Loucy (cell line): Measurements from ENCODE around the gene SHLD1.

ENCODE experiments used
- H2AFZ ChIP-seq: fragments of 200-600 bp; sonication (generic); 2 replicates; pipeline ENCODE4 v1.6.0; 2016; ENCODE audit warnings: antibody characterized with exemption, mild to moderate bottlenecking, low read length, moderate library complexity
- H3F3A ChIP-seq: fragments of 200-600 bp; 2 replicates; pipeline ENCODE4 v1.6.0; 2016; ENCODE audit warnings: antibody characterized with exemption, low read depth, mild to moderate bottlenecking
- H3K27me3 ChIP-seq: fragments of 200-600 bp; sonication (generic); 2 replicates; pipeline ENCODE4 v1.6.1; 2014; ENCODE audit warnings: low read length, mild to moderate bottlenecking; ENCODE audit not compliant: insufficient read depth, poor library complexity, severe bottlenecking
- H3K36me3 ChIP-seq: fragments of 200-600 bp; sonication (generic); 2 replicates; pipeline ENCODE4 v1.6.1; 2016; ENCODE audit warnings: low read length; ENCODE audit not compliant: insufficient read depth
- H3K4me1 ChIP-seq: fragments of 200-600 bp; sonication (generic); 2 replicates; pipeline ENCODE4 v1.5.1; 2014; ENCODE audit warnings: low read length, mild to moderate bottlenecking; ENCODE audit not compliant: insufficient read depth, poor library complexity, severe bottlenecking
- H3K4me2 ChIP-seq: fragments of 200-600 bp; sonication (generic); 2 replicates; pipeline ENCODE4 v1.6.0; 2014; ENCODE audit warnings: antibody characterized with exemption, low read length, low read depth, mild to moderate bottlenecking; ENCODE audit not compliant: poor library complexity, severe bottlenecking
- H3K4me3 ChIP-seq: fragments of 200-600 bp; sonication (generic); 2 replicates; pipeline ENCODE4 v1.5.1; 2014; ENCODE audit warnings: low read length, mild to moderate bottlenecking, mixed read lengths; ENCODE audit not compliant: poor library complexity, severe bottlenecking
- H3K79me2 ChIP-seq: fragments of 200-600 bp; sonication (generic); 2 replicates; pipeline ENCODE4 v1.6.1; 2014; ENCODE audit warnings: low read length; ENCODE audit not compliant: insufficient read depth
- H3K9ac ChIP-seq: fragments of 200-600 bp; sonication (generic); 2 replicates; pipeline ENCODE4 v1.6.0; 2014; ENCODE audit warnings: mild to moderate bottlenecking, low read depth, low read length, moderate library complexity; ENCODE audit not compliant: poor library complexity, severe bottlenecking
- H3K9me2 ChIP-seq: fragments of 200-600 bp; sonication (generic); replicated peaks from 2 replicates; pipeline ENCODE4 v1.6.1; 2016; ENCODE audit warnings: low read depth, low read length, mixed read lengths
- H3K9me3 ChIP-seq: fragments of 200-600 bp; sonication (generic); 2 replicates; pipeline ENCODE4 v1.6.1; 2014; ENCODE audit warnings: mild to moderate bottlenecking, antibody characterized with exemption, low read length, low read depth; ENCODE audit not compliant: insufficient read depth
- H4K20me1 ChIP-seq: fragments of 200-600 bp; sonication (generic); 2 replicates; pipeline ENCODE4 v1.6.0; 2014; ENCODE audit warnings: antibody characterized with exemption, low read length, mild to moderate bottlenecking; ENCODE audit not compliant: insufficient read depth, poor library complexity, severe bottlenecking
- EZH2phosphoT487 ChIP-seq: fragments of 200-600 bp; IDR thresholded peaks from 2 replicates; pipeline ENCODE4 v1.6.1; 2018; ENCODE audit warnings: antibody characterized with exemption, mild to moderate bottlenecking, moderate library complexity, borderline replicate concordance
- TF ChIP-seq, protein P1 (sequence below): fragments of 200-600 bp; sonication (generic); conservative IDR thresholded peaks from 2 replicates; pipeline ENCODE4 v1.5.1; 2014; ENCODE audit warnings: mild to moderate bottlenecking, antibody characterized with exemption, low read length

The SHLD1 gene

DNA sequence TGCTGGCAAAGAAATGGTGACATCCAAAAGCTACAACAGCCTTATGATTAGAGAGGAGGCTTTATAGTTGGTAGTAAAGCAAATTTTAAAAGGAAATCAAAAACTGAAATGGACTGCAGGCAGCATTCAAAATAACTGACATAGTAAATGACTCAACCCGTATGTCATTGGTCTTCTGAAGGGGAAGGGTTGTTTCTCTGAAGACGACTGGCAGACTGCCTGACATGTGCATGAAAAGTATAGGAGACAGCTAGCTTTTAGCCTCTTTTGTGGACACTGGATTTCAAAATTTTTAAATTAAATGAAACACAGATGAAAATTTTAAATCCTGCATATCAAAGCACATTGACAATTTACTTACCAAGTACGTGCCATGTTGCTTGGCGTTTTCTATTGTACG is 109.4 kb downstream of the SHLD1 start:
- H3K4me2 ChIP-seq, result no peak overlapping the region
- H3K36me3 ChIP-seq, result no peaks in the 10 kb centered on the region
- no peaks in the 10 kb centered on the region for H3F3A ChIP-seq
- no peak overlapping the region for H3K9ac ChIP-seq
- H3K79me2 ChIP-seq, result no peaks in the 10 kb centered on the region
- H3K4me3 ChIP-seq, result no peak overlapping the region
- no peaks in the 10 kb centered on the region for H3K9me2 ChIP-seq
- no peak overlapping the region for H2AFZ ChIP-seq
- no peaks in the 10 kb centered on the region for H3K9me3 ChIP-seq
- H3K27me3 ChIP-seq, result no peaks in the 10 kb centered on the region
- no peak for TF ChIP-seq EZH2phosphoT487
- TF ChIP-seq, protein P1, sequence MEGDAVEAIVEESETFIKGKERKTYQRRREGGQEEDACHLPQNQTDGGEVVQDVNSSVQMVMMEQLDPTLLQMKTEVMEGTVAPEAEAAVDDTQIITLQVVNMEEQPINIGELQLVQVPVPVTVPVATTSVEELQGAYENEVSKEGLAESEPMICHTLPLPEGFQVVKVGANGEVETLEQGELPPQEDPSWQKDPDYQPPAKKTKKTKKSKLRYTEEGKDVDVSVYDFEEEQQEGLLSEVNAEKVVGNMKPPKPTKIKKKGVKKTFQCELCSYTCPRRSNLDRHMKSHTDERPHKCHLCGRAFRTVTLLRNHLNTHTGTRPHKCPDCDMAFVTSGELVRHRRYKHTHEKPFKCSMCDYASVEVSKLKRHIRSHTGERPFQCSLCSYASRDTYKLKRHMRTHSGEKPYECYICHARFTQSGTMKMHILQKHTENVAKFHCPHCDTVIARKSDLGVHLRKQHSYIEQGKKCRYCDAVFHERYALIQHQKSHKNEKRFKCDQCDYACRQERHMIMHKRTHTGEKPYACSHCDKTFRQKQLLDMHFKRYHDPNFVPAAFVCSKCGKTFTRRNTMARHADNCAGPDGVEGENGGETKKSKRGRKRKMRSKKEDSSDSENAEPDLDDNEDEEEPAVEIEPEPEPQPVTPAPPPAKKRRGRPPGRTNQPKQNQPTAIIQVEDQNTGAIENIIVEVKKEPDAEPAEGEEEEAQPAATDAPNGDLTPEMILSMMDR, result no peak
- no peaks in the 10 kb centered on the region for H4K20me1 ChIP-seq
- H3K4me1 ChIP-seq, result peaks cover 21% of the 10 kb centered on the region

DNA sequence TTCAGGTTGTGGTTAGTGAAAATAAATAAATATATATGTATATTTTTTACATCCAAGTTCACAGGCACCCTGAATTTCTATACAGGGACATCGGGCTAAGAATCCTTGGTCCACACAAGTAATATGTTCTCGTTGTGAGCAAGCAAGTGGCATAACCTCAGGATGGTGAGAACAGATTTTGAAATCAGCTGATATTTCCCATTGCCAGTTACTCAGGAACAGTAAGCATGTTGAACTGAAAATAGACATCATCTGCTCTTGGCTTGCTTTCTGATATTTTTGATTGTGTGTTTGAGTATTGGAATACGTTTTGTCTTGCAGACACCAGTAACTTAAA is 112.5 kb downstream of the SHLD1 start:
- no peak overlapping the region for H2AFZ ChIP-seq
- no peaks in the 10 kb centered on the region for H3K9me3 ChIP-seq
- peak overlapping the region; percentile 71 for H3K4me2 ChIP-seq
- no peak overlapping the region for H3K4me3 ChIP-seq
- H3K9me2 ChIP-seq, result no peaks in the 10 kb centered on the region
- TF ChIP-seq EZH2phosphoT487, result no peak
- TF ChIP-seq, protein P1, result no peak
- H3K79me2 ChIP-seq, result no peaks in the 10 kb centered on the region
- no peaks in the 10 kb centered on the region for H3F3A ChIP-seq
- H3K27me3 ChIP-seq, result no peaks in the 10 kb centered on the region
- H4K20me1 ChIP-seq, result no peaks in the 10 kb centered on the region
- H3K36me3 ChIP-seq, result no peaks in the 10 kb centered on the region
- H3K4me1 ChIP-seq, result peaks cover 21% of the 10 kb centered on the region
- H3K9ac ChIP-seq, result no peak overlapping the region

DNA sequence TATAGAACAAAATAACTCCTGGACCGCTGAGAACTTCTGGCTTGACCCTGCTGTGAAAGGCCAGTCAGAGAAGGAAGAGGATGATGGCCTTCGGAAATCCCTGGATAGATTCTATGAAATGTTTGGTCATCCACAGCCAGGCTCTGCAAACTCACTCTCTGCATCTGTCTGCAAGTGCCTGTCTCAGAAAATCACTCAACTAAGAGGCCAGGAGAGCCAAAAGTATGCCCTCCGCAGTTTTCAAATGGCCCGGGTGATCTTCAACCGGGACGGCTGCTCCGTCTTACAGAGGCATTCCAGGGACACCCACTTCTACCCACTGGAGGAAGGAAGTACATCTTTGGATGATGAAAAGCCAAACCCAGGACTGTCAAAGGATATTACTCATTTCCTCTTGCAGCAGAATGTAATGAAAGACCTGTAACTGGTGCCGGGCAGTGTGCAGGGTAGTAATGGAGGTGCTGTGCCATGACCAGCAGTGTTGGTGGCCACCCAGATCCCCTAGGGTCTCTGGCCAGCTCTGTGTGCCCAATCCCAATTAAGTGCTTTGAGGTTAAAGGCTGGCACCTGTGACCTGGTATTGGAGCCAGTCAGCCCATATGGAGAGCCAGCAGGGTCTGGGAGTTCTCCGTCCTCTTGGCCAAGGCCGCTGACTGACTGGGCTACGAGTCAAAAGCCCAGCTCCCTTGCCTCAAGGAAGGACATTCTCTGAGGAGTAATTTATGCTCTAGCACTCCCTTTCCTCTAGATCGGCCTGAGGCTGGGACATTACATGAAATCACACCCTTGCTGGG is 113.0 kb downstream of the SHLD1 start:
- peaks cover 21% of the 10 kb centered on the region for H3K4me1 ChIP-seq
- H3F3A ChIP-seq, result no peaks in the 10 kb centered on the region
- H4K20me1 ChIP-seq, result no peaks in the 10 kb centered on the region
- no peaks in the 10 kb centered on the region for H3K79me2 ChIP-seq
- H3K9me3 ChIP-seq, result no peaks in the 10 kb centered on the region
- H2AFZ ChIP-seq, result peak overlapping the region; percentile 40; the same call in 1 of the 2 replicates
- H3K4me2 ChIP-seq, result peak overlapping the region; percentile 71
- no peaks in the 10 kb centered on the region for H3K27me3 ChIP-seq
- no peaks in the 10 kb centered on the region for H3K9me2 ChIP-seq
- TF ChIP-seq, protein P1, result no peak
- TF ChIP-seq EZH2phosphoT487, result no peak
- H3K36me3 ChIP-seq, result no peaks in the 10 kb centered on the region
- H3K9ac ChIP-seq, result no peak overlapping the region
- H3K4me3 ChIP-seq, result peak overlapping the region; percentile 46
